Suppressor macrophage treated with lipopolysaccharide for 1 hour (primary cell): Measurements from ENCODE around the gene CMIP.

Experiments
- DNase-seq, 3 donors: peaks; one replicate each; pipeline ENCODE4 v3.0.0-alpha.2; 2020 to 2022

Gene CMIP

GRCh38 chr16:81707411-81708265 lies 263.0 kb downstream of the CMIP start:
- DNase-seq = no peak

- DNase-seq = no peak
Measured at GRCh38 chr16:81708266-81709015, 263.8 kb downstream of the CMIP start.

- no peak for DNase-seq
Measured at GRCh38 chr16:81709016-81709900, 264.6 kb downstream of the CMIP start.

GRCh38 chr16:81710044-81710443 lies 265.4 kb downstream of the CMIP start:
- DNase-seq = no peak

- no peak for DNase-seq
Measured at GRCh38 chr16:81710596-81710995, 266.0 kb downstream of the CMIP start.

- peak; percentile 47 to 60 (median 48) for DNase-seq
Measured at GRCh38 chr16:81711657-81712319, 267.2 kb downstream of the CMIP start.

GRCh38 chr16:81712681-81713080 lies 268.1 kb downstream of the CMIP start:
- no peak for DNase-seq

GRCh38 chr16:81713295-81713772 lies 268.7 kb downstream of the CMIP start:
- no peak for DNase-seq

GRCh38 chr16:81713796-81714195 lies 269.2 kb downstream of the CMIP start:
- no peak for DNase-seq

GRCh38 chr16:81714583-81714982 lies 270.0 kb downstream of the CMIP start:
- DNase-seq = no peak

GRCh38 chr16:81715358-81716196 lies 271.0 kb downstream of the CMIP start:
- DNase-seq = no peak

- DNase-seq = no peak
Measured at GRCh38 chr16:81716478-81717225, 272.0 kb downstream of the CMIP start.

GRCh38 chr16:81717662-81718189 lies 273.1 kb downstream of the CMIP start:
- DNase-seq = no peak

- DNase-seq = peak in 1 of 3 donors; percentile 21
Measured at GRCh38 chr16:81718637-81719036, 274.0 kb downstream of the CMIP start.

- DNase-seq = no peak
Measured at GRCh38 chr16:81719993-81720392, 275.4 kb downstream of the CMIP start.

GRCh38 chr16:81720973-81721906 lies 276.6 kb downstream of the CMIP start:
- peak in 1 of 3 donors; percentile 33 for DNase-seq

GRCh38 chr16:81723098-81723723 lies 278.6 kb downstream of the CMIP start:
- DNase-seq = peak; percentile 87 to 93 (median 90)

GRCh38 chr16:81728435-81728834 lies 283.8 kb downstream of the CMIP start:
- DNase-seq = no peak

GRCh38 chr16:81729451-81729850 lies 284.8 kb downstream of the CMIP start:
- DNase-seq = no peak
